HG03439 (cell line): ENCODE results near the gene SLC38A10.

ENCODE experiments used
- ATAC-seq: cut with Tn5 transposase; IDR thresholded peaks from one replicate; pipeline ENCODE4 v1.9.1; 2021; ENCODE audit warnings: mild to moderate bottlenecking, moderate library complexity; ENCODE audit not compliant: unreplicated experiment

SLC38A10 gene

DNA sequence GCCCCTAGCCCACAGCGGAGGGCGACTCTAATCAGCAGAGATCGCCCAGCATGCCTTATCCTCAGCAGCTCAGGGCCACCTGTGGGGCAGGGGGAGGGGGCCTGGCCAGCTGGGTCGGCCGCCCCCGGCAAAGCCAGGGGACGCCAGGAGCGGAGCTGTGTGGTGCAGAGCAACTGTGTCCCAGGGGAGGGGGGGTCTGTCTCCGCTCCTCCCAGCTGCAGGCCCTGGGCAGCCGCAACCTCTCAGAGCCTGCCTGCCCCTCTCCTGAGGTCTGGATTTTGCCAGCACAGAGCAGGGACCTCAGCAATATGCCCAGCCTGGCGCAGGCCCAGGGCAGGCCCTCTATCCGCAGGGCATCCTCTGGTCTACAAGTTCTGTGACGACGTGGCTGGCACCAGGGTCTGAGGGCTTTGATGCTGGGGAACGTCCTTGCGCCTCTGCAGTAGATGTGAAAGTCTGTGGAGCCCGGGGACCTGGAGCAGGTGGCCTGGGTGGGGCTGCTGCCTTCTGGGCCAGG, 36.5 kb upstream of the SLC38A10 start:
- ATAC-seq = no peak

DNA sequence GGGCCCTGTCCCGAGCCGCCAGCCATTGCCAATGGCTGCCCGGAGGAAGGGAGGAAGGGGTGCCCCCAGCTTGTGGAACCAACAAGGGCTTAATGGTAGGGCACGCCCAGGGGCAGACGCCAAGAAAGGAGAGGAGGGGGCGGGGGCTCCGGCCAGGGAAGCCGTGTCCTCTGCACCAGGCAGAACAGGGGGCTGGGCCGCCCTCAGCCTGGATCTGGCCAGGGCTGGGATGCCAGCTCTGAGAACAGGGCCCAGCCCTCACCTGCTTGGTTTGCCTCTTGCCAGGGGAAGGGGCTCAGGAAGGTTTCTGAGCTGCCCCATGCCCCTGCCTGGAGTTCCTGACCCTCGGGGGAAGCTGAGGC, 35.8 kb upstream of the SLC38A10 start:
- no peak for ATAC-seq

DNA sequence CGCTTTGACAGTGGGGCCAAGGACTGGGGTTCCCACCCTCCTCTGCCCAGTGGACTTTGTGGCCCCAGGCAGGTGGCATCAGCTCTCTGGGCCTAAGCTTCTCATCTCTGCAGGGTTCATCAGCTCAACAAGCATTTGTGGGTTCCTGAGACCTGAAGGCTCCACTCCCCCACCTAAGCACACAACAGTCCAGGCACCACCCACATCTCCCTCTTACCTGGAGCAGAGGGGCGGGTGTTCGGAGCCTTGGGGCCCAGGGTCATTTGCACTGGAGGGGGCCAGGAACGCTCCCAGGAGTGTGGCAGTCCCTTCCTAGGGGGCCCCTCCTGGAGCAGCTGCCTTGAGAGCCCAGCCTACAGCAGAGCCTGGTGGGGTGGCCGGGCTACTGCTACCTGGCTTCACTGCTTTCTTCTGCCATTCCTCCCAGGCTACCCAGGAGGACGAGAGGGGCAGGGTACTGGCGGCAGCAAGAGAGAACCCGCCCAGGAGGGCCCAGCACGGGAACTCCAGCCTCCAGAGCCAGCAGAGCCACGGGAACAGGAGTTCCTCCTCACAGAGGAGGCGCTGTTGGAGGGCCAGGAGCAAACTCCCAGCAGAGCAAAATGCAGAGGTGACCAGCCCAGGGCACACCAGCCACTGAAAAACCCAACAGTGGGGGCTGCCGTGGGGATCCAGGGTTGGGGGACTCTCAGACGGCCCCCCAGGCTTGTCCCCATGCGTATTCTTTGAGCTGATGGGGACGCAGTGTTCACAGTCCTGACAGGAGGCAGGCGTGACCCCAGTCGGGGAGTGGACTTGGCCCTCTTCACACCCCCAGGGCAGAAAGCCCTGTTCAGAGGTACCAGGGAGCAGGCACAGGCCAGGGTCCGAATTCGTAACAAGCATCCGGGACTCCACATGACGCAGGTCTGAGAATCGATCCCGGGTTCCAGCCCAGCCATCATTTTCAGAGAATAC, 35.1 kb upstream of the SLC38A10 start:
- ATAC-seq = no peak

DNA sequence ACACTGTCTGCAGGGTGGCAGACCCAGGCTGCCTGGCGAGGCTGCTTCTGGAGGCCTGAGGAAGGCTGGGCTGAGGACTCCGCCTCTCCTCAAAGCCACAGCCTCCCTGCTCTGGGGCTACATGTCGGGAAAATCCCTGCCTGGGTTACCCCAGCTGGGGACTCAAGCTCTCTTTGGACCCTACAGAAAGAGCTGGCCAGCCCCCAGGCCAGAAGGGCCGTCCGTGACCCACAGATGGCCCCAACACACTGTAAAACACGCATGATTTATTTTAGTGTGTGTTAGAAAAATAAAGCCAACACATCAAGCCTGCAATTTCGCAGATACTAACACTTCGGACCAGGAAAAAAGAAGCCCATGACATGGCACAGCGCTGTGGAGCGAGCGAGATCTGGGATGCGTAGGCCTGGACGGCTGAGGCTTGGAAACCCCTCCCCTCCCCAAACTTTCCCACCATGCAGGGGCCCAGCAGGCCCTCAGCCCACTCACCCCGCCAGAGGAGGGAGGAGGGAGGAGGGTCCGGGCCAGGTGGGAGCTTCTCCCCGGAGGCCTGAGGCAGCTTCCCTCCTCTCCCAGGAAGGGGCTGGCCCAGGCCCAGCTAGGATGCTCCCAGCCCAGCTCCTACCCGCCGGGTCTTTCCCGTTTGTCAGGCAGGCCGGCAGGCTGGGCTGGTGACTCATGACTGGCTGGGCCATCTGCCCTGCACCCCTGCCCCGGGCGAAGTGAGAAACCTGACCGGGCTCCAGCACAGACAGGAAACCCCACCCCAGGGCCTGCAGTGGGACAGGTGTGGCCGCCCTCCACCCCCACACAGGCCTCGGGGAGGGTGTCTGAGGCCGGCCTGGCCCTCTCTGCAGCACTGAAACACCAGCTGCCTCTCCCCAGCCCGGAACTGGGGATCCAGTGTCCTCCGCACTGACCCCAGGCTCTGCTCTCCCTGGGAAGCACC, 34.1 kb upstream of the SLC38A10 start:
- ATAC-seq = no peak

DNA sequence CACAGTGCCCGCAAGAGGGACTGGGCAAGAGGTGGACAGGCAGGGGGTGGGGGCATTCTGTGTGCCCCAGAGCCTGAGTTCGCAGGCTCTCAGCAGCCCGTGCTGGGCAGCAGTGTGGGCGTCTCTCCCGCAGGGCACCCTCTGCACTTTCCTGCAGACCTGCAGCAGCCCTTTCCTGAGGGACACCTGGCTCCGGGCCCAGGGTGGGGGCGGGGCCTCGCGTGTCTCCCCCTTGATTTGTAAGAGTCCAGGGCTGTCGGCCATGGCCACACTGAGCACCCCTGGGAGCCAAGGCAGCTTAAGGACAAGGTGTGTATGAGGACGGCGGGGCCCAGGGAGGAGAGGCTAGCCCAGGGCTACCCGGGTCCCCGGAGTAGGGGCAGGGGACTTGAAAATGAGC, 33.4 kb upstream of the SLC38A10 start:
- ATAC-seq = no peak

DNA sequence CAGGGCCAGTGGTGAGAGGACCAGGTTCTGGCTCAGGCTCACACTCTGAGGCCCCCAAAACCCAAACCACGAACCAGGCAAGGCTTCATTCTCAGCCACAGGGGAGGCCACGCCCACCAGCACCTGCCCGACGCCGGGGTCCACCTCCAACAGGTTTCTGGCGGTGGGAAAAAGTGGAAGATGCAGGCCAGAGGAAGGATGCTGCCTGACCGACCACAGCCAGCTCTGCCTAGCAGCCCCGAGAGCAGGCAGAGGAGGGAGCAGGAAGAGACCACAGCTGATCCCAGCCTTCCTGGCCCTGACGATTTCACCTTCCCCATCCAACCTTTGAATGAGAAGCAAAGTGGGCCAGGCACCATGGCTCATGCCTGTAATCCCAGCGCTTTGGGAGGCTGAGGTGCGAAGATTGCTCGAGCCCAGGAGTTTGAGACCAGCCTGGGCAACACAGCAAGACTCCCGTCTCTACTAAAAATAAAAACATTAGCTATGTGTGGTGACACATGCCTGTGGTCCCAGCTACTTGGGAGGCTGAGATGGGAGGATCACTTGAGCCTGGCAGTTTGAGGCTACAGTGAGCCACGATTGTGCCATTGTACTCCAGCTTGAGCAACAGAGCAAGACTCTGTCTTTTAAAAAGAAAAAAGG, 30.7 kb upstream of the SLC38A10 start:
- no peak for ATAC-seq

DNA sequence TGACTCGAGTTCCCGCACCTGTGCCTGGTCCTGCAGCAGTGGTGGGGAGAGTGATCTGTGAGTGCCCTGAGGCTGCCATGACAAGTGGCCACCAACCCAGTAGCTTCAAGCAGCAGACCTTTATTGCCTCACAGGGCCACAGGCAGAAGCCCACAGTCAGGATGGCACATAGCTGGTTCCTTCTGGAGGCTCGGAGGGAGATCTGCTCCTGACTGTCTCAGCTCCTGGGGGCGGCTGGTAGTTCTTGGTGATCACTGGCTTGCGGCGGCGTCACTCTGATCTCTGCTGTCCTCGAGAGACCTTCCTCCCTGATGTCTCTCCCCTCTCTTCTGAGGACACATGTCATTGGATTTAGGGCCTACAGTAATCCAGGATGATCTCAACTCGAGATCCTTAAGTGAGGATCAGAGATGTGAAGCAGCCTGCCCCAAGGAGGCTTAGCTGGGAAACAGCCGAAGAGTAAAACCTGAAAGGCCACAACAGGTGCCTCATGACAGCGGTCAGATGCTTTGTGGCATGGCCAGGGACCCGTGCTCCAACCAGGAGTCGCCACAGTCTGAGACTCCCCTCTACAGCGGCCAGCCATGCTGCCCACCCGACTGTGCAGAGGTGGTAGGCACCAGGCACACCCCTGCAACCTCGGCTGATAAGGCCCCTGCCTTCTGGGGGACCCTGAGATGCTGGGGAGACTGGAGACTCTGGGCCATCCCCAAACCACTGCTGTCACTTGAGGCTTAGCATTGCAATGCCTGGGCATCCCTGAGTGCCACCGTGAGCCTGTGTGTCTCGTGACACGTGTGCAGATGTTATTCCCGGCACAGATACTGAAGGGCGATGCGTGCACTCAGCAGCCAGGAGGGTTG, 30.0 kb upstream of the SLC38A10 start:
- no peak for ATAC-seq

DNA sequence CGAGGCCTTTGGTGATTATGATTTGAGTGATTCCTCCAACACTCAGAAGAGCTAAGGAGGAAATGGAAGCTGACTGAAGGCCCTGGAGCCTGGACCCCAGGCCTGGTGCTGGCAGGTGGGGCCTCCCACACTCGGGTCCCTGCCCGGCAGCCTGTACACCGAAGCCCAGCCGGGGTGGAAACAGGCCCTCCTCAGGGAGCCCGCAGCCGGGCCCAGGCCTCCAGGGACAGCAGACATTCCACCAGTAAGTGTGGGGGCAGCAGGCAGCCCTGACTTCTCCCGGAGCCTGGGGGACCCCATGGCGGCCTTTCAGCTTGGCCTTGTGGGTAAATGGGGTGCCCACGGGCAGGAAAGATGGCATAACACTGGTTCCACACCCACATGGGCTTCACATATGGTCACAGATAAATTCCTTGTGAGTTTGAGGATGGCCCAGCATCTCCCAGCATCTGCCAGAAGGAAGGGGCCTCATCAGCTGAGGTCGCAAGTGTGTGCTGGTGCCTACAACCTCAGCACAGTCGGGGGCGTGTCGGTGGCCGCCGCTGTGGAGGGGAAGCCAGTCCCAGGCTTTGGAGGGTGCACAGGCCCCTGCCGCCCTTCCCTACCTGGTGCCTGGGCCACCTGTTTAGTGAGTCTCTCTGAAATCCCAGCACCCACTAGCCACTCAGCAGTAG, 29.2 kb upstream of the SLC38A10 start:
- no peak for ATAC-seq

DNA sequence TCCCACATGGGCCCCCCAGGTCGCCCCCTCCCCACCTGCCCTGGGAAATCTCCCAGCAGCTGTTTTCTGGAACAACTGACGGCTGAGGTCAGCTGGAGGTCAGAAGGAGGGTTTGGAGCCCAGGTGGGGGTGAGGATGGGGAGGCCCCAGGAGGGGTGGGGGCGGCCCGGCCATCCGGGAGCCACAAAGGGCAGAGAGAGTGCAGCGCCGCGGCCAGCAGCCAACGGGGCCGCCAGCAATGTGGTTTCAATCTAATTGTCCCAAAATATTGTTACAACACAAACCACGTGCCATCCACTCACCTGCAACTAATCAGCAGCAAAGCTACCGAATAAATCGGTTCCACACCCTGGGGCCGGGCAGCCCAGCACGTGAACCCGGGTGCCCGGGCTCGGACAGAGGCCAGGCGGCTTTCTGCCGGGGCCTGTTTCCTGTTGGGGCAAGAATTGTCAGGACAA, 28.3 kb upstream of the SLC38A10 start:
- no peak for ATAC-seq

DNA sequence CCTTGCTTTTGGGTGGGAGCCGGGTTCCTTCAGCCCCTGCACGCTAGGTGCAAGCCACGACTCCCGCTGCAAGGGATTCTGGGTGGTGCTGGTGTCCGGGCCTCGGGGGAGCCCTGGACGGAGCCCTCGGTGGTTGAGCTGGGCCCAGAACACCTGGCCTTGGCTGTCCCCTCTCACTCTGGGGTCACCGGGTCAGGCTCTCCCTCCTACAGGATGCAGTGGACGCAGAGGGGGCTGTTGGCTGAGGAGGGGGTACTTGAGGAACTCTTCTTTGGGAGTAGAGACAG, 27.9 kb upstream of the SLC38A10 start:
- no peak for ATAC-seq

DNA sequence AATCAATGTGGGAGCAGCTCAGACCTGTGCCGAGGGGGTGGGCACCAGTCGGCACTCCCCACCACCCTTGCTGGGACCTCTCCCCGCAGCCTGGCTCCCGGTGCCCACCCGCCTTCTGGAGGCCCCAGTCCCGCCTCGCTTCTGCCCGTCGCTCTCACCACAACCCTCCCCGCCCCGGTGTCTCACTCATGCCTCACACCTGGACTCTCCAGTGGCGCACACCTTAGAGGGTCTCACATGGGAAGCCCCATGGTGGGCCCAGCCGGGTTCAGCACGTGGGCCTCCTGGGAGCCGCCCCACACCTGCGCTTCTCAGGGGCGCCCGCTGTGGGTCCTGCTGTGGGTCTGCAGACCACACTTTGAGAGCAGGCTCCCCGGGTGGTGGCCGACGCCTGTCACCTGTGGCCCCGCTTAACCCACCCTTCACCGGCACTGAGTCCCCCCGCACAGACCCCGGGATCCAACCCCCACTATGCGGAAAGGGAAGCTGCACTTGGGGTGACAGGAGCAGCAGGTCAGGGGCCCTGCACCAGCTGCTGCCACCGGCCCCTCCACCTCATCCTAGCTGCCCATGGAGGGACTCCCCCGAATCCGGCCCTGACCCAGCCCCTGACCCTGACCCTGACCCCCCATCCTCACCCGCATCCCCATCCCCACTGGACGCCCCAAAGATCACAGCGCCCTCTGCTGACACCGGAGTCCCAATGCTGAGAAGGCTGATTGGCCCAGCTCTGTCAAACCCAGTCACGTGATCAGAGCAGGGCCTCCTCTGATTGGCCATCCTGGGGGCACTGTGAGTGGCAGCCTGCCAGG, 27.4 kb upstream of the SLC38A10 start:
- ATAC-seq = no peak

DNA sequence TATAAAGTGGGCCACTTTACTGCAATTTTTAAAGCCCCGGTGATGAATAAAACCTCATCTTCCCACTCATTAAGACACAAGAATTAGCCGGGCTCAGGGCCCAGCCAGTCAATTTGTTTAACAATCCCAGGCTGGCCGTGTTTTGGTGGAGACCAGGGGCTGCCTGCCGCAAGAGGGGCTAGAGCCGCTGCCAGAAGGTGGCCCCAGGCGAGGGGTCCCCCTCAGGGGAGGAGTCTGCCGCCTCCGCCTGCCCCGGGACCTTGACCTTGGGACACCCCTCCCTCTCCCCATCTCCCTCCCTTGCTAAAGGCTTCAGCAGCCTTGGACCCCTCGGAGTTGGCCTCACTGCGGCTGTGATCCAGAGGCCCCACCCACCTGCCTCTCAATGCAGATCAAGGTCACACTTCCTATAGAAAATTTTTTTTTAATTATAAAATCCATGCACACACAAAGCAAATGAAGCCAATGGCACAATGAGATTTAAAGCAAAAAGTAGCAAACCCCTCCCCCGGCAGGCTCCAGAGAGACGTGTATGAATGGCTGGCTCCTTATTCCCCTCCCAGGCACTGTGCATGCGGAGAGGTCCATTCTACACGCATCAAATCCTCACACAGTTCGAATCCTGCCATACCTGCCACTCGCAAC, 23.0 kb upstream of the SLC38A10 start:
- ATAC-seq = no peak

DNA sequence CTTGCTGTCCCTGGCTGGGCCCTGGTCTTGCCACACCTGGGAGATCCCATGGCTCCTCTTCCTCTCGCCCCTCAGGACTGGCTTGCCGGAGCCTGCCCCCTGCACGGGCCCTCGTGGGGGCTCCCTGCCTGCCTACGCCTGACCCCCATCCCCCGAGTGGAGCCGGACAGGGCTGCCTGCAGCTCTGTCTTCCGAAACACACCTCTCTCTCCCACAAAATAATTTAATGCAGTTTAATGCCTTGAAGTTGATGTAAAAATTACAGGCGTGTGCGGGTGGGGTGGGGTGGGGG, 22.4 kb upstream of the SLC38A10 start:
- ATAC-seq = no peak

DNA sequence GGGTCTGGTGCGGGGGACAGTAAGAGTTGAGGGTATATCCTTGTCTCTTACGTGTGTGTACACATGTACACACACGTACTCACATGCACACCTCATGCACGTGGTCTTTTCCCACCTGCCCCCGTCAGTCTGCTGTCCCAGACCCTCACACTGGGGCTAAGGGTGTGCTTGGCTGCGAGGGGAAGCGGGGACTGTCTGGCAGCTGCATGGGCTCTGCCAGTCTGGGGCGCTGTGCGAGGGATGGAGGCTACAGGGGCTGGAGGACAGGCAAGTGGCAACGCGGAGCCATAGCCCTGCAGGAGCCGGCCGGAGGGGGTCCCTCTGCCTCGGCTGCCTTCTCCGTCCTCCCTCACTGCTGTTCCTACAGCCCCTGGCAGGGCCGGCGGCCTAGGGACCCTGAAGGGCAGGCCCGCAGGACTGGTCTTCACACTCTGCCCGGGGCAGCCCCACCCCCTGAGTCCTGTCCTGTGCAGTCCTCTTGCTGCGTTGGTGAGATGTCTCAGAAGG, 20.8 kb upstream of the SLC38A10 start:
- ATAC-seq = no peak

DNA sequence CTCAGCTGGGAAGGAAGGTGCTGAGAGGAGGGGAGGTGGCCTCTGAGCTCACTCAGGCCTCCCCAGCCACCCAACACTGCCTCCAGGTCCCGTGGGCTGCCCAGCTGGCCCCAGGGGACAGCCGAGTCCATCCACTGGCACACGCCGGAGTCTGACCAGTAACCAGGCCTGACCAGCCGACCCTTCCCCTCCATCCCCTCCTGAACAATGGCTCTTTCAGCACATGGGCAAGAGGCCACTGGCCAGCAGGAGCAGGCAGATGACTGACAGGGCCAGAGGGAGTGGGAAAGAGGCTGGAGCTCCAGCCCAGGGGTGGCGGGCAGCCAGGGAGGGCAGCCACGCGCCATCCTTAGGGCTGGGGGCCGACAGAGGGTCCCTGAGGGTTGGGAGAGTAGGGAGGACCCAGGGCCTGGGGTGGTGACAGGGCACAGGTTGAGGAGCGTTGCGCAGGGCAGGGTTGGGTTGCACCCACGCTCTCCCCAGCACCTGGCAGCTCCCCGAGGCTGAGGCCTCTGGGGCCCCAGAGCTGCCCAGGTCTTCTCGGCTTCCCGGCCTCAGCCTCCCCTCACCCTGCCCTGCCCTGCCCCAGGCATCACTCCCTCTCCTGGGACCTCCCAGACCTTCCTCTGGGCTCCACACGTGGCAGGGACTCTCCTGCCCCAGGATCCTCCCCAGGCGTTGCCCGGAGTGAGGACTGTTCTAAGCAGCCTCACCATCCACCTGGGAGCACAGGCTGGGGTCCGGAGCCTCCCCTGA, 20.2 kb upstream of the SLC38A10 start:
- ATAC-seq = no peak

DNA sequence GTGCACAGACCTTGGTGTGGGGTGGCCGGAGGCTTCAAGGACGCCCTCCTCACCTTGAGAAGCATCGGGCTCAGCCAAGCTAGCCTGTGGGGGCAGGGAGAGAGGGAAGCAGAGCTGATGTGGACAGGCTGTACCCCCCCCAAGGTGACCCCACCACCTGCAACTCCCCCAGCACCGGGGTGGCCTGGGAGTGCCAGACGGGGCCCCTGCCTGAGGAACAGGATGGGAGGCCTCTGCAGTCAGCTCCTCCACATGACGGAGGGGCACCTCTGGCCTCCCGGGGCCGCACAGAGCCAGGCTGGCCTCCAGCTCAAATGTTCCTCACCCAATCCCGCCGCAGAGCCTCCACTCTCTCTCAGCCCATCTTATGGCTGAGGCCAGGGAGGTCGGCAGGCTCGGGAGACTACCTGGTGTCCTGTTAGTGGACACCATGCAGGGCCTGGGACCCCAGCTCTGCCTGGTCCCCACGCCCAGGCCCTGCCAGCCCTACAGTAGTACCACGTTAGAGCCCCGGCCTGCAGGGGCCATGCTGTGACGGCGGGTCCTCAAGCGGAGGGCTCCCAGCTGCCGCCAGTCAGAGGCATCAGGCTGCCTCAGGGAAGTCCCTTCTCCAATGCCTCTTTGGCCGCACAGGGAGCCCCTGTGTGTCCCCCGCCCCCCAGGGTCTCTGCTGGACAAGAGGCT, 19.4 kb upstream of the SLC38A10 start:
- no peak for ATAC-seq

DNA sequence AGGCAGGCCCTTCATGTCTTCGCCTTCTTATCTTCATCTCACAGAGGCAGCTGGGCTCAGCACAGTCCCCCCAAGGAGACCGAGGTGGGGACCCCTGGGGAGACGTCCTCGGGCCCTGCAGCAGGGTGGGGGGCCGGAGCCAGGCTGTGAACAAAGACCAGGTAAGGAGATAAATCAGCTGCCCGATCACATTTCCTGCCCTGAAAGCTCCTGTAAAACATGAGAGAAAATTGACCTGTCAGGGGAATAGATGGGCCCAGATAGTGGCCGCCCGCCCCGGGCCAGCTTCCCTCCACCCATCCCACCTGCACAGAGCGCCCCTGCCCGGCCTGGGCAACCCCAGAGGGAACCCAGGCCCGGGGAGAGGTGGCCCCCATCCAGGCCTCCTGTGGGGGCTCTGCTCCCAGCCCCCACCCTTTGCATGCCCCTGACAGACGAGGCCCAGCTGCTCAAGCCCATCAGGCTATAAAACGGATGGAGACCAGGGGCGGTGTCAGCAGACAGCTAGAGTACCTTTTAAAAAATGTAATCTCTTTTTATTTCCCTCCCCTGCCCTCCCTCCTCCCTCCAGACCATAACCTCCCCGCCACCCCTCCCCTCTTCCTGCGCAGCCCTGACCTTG, 18.8 kb upstream of the SLC38A10 start:
- no peak for ATAC-seq
